Bronchial epithelial cell (primary cell): Measurements from ENCODE around the gene OLFM1. TPM values are rescaled to one million over a fixed set of nuclear protein-coding genes. Genes with fewer than 3 reads are reported as not detected.
A peak's percentile ranks its signal among the peaks of the same experiment; 100 is the strongest.

Source experiments
- DNase-seq: peaks from one replicate; pipeline ENCODE4 v3.0.0-alpha.2; 2010; ENCODE audit warnings: low read depth
- FAIRE-seq: peaks from 2 replicates; lab custom pipeline; 2011; peaks lifted over from hg19 to GRCh38; lab: Jason Lieb, UNC
- H3K27me3 ChIP-seq: 2 replicates; pipeline ENCODE4 v1.5.1; 2011; ENCODE audit warnings: low read length; ENCODE audit not compliant: control insufficient read depth, insufficient read depth
- H3K36me3 ChIP-seq: 2 replicates; pipeline ENCODE4 v1.5.1; 2011; ENCODE audit warnings: low read length; ENCODE audit not compliant: control insufficient read depth, insufficient read depth
- H3K4me3 ChIP-seq: 2 replicates; pipeline ENCODE4 v1.5.1; 2011; ENCODE audit warnings: mild to moderate bottlenecking, low read depth, low read length, control low read depth
- CTCF ChIP-seq: IDR thresholded peaks from 2 replicates; pipeline ENCODE4 v1.5.1; 2011; ENCODE audit warnings: mild to moderate bottlenecking, moderate library complexity, low read length, control low read depth, inconsistent platforms; ENCODE audit not compliant: insufficient read depth, severe bottlenecking
- total RNA-seq: library from RNA; depleted of rRNA; stranded (reverse); fragments of >200 nt; gene quantifications from 2 replicates; pipeline ENCODE4 v1.2.1, GENCODE V29; 2014

OLFM1 gene
- total RNA-seq, 1 donor from 2014 or later = 0.26 TPM

GRCh38 chr9:135051316-135052038 lies 36.0 kb upstream of the OLFM1 start:
- Histone ChIP-seq H3K27me3 (no peaks in the 10 kb centered on the region), H3K4me3 (no peak overlapping the region), H3K36me3 (no peaks in the 10 kb centered on the region)
- DNase-seq (no peak), FAIRE-seq (no peak)
- no peak for TF ChIP-seq CTCF

GRCh38 chr9:135053133-135053532 lies 34.3 kb upstream of the OLFM1 start:
- no peak overlapping the region for H3K4me3 ChIP-seq
- H3K36me3 ChIP-seq = no peaks in the 10 kb centered on the region
- DNase-seq (no peak), FAIRE-seq (no peak)
- no peak for TF ChIP-seq CTCF
- no peaks in the 10 kb centered on the region for H3K27me3 ChIP-seq

GRCh38 chr9:135055181-135055580 lies 32.3 kb upstream of the OLFM1 start:
- no peak for DNase-seq
- Histone ChIP-seq H3K27me3 (no peaks in the 10 kb centered on the region), H3K36me3 (no peaks in the 10 kb centered on the region), H3K4me3 (no peak overlapping the region)
- FAIRE-seq = no peak
- no peak for TF ChIP-seq CTCF

- peak; percentile 5 for DNase-seq
- H3K27me3 ChIP-seq = no peaks in the 10 kb centered on the region
- H3K36me3 ChIP-seq = no peaks in the 10 kb centered on the region
- no peak for FAIRE-seq
- TF ChIP-seq CTCF = no peak
- H3K4me3 ChIP-seq = no peak overlapping the region
Observed at GRCh38 chr9:135056541-135056940, 30.9 kb upstream of the OLFM1 start.

- H3K4me3 ChIP-seq = no peak overlapping the region
- TF ChIP-seq CTCF = no peak
- FAIRE-seq (no peak), DNase-seq (no peak)
- no peaks in the 10 kb centered on the region for H3K27me3 ChIP-seq
- H3K36me3 ChIP-seq = no peaks in the 10 kb centered on the region
Observed at GRCh38 chr9:135060461-135061116, 26.9 kb upstream of the OLFM1 start.

- DNase-seq = no peak
- no peak for FAIRE-seq
- H3K4me3 ChIP-seq = no peak overlapping the region
- no peaks in the 10 kb centered on the region for H3K36me3 ChIP-seq
- TF ChIP-seq CTCF = no peak
- no peaks in the 10 kb centered on the region for H3K27me3 ChIP-seq
Observed at GRCh38 chr9:135061441-135061840, 26.0 kb upstream of the OLFM1 start.
